GM18951 (cell line): ENCODE measurements around the gene SH3RF1.
"Not testable (repeated sequence)": the region's sequence is repeated elsewhere in the genome, so short reads cannot be mapped to it uniquely, and the experiment has no call there.

Experiments used
- POLR2A ChIP-seq: IDR thresholded peaks from 4 replicates; pipeline ENCODE4 v1.6.1; 2011; ENCODE audit warnings: mild to moderate bottlenecking; ENCODE audit not compliant: insufficient read length, insufficient read depth; ENCODE audit errors: extremely low read depth
- in situ Hi-C: fragments of 300-500 bp; cut with MboI; formaldehyde crosslinking; loops from one replicate; pipeline ENCODE4 v1.12.0; 2022; ENCODE audit warnings: low sequenced_read_pairs, mixed read lengths, inconsistent platforms; ENCODE audit not compliant: unreplicated experiment

Gene SH3RF1

DNA sequence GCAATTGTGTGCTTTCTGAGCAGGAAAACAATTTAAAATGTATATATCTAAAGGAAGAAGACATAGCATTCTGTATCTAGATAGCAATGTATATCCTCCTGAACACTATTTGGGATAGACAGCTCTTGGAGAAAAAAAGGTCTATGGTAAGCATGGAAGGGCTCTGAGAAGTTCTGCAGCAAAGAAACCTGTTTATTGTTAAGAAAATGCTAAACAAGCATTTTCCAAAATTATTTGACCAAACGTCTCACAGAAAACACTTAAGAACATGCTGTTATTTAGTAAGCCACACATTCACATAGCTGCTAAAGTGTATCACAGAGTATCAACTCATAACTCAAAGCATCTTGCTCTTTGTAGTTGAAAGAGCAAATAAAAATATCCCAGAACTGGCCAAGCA is 67.9 kb downstream of the SH3RF1 start:
- no peak for TF ChIP-seq POLR2A
- in situ Hi-C loops: no loop called here

DNA sequence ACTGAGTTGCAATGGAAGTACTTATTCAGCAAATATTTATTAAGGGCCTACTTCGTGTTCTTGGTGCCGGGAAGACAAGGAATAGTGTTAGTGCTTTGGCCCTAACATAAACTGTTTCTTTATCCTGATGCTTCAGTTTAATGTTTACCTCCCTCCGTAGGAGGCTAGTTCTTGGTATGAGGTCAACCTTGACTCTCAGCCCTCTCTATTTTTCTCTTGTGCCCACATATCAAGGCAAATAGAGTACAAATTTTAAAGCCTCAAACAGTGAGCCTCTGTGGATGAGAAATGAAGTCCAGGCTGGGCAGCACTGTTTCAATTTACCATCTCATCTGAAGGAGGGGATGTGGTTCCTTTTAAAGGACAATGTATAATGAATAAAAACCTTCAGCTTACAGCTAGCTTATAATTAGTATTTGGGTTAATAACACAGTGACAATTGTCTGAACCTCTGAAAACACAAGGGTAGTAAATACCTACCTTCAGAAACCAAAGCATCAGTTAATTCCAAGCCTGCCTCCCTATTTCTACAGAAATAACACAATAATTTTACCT is 68.5 kb downstream of the SH3RF1 start:
- in situ Hi-C loops: no loop called here
- TF ChIP-seq POLR2A: no peak

DNA sequence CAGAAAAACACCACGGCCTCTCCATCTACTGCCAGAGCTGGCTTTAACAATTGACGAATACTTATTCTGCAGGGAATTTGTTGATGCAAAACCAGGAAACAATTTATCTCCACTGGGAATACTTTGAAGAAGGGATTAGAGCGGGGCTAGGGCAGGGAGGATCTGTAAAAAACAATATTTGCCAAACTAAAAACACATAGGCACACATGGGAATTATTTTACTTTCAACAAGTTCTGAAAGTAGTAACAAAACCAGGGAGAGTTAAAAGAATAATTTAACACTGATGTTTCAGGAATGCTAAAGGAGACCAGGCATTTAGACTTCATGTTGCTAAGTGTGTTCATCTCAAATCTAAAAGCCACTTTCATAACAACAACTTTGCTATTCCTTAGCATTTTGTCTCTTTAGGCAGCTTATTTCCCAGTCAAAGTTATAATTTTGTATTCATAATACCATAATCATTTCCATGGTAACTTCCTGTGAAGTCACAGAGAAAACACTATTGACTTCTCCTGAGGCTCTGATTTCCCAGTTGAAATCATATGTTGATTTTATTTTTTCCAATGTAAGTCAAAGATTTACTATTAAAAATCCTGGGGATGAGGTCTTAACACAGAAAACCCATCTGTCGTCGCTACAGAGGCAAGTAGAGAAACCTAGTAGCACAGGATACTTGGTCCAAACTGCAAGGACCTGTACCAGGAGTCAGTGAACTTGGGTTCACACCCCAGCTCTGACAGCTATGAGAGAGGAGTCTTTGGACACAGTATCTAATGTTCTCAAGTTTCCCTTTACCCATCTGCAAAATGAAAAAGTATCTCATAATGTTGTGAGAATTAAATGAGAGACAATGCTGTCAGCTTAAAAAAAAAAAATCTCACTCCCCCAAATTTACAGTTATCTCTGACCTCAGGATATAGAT is 69.3 kb downstream of the SH3RF1 start:
- TF ChIP-seq POLR2A: no peak
- in situ Hi-C loops: no loop called here

DNA sequence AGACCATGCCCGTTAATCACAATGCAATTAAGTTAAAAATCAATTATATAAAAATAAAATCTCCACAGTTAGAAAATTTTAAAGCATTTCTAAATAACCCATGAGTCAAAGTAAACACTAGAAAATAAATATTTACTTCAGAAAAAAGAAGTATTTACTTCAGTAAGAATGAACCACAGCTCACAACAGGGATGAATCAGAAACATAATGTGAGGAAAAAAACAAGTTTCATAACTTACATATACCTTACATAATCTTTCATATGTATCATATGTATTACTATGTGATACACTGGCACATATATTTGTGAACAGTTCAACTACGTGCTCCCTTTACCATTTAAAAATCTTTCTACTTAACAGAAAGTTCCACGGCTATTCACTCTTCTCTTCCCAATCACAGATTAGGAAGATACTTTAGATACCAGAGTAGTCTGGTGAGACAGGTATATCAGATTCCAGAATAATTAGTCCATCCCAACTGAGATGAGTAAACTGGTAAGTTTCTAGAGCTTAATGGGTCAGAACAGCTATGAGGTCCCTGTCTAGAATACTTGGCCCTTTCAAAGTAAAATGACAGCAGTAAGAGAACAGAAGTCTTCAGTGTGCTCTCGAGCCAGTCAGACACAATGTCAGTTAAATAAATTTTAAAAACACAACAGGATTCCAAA is 70.3 kb downstream of the SH3RF1 start:
- TF ChIP-seq POLR2A: no peak
- in situ Hi-C loops: no loop called here

DNA sequence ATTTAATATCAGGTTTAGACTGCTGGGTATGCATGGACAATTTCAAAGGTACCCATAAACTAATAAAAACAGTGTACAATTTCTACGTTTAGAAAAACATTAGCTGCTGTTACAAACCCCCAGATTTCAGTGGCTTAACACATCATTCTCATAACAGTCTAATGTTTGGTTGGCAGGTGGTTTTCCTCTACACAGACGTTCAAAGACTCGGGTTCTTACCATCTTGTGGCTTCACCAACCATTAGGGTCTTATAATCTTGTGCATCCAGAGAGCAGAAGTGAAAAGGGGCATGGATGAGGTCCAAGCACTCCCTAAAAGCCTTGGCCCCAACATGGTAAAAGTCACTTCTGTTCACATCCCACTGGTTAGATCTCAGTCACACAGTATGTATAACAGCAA is 71.6 kb downstream of the SH3RF1 start:
- TF ChIP-seq POLR2A: no peak
- in situ Hi-C loops: no loop called here

DNA sequence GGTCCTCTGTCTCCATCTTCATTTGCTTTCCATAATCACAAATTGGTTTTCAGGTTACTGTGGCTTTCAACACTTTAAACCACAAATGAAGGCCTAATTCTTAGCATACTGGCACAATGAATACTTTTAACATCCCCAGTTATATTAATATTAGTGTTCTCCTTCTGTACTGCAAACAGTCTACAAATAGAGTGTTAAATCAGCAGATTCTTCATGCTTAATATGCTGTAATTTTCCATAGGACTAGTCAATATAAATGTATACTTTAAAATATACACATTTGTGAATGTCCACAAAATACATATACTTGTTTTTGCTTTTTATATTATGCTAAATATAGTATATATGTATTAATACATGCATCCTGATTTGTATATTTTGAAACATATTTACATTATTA is 72.6 kb downstream of the SH3RF1 start:
- TF ChIP-seq POLR2A: no peak

DNA sequence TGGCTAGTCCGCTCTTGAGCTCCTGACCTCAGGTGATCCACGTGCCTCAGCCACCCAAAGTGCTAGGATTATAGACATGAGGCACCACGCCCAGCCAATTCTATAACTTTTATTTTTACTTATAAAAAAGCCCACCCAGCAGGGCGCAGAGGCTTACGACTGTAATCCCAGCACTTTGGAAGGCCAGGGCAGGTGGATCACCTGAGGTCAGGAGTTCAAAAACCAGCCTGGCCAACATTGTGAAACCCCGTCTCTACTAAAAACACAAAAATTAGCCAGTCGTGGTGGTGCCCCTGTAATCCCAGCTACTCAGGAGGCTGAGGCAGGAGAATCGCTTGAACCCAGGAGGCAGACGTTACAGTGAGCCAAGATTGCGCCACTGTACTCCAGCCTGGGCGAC is 73.5 kb downstream of the SH3RF1 start:
- in situ Hi-C loops: not testable (repeated sequence)

More for the DNA sequence above, 72.6 kb downstream of the SH3RF1 start:
- in situ Hi-C loops: no loop called here

DNA sequence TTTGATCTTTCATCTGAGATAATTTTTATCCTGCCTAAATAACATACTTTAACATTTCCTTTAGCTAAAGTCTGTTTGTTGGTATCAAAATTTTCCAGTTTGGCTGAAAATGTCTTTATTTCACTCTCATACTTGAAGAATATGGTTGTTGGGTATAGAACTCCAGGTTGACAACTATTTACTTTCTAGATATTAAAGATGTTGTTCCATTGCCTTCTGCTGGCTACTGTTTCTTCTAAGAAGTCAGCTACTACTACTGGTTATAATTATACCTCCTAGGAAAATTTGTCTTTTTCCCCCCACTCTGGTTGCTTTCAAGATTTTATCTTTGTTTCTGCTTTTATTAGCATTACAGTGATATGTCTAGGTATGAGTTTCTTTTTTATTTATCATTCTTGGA is 75.7 kb downstream of the SH3RF1 start:
- TF ChIP-seq POLR2A: no peak
- in situ Hi-C loops: no loop called here

DNA sequence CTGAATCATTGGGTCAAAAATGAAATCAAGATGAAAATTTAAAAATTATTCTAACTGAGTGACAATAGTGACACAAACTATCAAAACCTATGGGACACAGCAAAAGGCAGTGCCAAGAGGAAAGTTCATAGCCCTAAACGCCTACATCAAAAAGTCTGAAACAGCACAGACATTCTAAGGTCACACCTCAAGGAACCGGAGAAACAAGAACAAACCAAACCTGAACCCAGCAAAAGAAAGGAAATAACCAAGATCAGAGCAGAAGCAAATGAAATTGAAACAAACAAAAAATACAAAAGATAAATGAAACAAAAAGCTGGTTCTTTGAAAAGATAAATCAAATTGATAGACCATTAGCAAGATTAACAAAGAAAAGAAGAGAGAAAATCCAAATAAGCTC is 80.8 kb downstream of the SH3RF1 start:
- in situ Hi-C loops: not testable (repeated sequence)

DNA sequence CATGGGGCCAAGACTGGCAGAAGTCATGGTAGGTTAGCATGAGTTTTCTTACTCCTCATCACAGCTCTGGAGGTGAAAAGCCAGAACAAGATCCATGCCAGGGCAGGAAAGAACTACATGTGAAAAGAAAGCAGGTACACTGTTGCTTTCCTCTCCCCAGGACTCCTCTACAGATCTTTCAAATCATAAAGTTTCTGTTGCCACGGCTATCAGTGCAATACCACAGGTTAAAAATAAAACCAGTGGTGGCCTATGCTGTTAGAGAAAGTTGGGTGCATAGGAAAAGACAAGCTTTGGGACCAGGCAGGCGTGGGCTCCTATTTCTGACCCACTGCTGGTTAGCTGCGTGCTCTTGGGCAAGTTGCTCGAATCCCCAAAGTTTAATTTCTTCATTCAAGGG is 81.4 kb downstream of the SH3RF1 start:
- no peak for TF ChIP-seq POLR2A
- in situ Hi-C loops: no loop called here

DNA sequence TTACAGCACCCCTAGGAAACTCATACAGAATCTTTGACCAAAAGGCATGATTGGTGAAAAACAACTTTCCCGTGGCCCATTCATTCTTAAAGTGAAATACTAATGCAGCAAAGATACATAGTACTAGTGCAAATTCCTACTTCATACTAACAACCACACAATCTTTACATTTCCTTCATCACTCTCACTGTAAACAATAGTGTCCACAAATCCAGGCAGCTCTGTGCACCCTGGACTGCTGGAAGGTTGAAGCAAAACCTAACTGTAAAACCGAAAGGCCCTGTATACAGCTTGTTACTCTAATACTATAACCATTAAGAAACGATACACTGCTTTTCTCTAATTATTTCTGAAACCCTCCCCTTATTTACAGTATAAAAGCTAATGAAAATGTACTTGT is 82.6 kb downstream of the SH3RF1 start:
- in situ Hi-C loops: no loop called here
- no peak for TF ChIP-seq POLR2A

DNA sequence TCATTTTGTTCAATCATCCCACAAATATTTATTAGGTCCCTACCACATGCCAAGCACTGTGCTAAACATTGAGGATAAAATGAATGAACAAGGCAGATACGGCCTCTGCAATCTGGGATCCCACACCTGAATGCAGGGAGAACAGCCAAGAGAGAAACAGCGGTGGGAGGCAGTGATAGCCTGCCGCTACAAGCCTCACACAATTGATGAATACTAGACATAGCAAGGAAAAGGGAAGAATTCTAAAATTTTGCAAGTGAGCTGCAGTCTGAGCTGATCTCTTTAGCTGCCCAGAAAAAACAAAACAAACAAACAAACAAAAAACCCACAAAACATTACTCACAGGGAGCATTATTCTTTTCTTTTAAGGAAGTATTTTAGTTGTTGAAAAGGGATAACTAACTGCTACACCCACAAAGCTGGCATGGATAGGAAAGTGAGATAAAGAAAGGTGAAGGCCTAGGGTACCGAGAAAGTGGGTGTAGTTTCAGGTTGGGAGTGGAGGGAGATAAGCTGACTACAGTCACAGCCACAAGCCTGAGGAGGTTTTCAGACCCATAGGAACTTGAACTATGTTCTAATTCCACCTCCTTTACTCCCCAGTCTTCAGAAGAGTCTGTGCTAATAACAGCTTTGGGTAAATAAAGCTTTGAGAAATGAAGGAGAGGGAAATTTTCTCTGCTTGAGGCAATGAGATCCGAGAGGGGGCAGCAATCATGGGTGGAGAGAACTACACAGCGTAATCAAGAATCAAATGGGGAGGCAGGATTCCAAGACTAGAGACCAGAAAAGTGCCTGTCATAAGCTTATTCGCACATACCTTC is 85.4 kb downstream of the SH3RF1 start:
- no peak for TF ChIP-seq POLR2A
- in situ Hi-C loops: no loop called here

DNA sequence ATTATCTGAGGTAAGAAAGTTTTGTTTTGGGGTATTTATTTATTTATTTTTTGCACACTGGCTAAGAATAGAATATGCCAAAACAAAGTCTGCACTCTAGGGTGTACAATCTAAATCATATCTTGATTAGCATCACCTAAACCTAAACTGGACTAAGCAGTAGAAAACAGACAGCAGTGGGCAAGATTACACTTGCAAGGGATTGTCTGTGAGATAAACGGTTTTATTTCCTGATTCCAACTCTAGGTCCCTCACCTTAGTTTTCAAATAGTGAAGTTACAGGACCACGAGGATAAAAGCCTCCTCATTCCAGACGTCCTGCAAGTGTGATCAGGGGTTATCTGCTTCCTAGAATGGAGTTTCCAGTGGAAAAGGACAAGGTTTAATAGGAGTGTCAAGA is 86.1 kb downstream of the SH3RF1 start:
- in situ Hi-C loops: no loop called here
- no peak for TF ChIP-seq POLR2A

DNA sequence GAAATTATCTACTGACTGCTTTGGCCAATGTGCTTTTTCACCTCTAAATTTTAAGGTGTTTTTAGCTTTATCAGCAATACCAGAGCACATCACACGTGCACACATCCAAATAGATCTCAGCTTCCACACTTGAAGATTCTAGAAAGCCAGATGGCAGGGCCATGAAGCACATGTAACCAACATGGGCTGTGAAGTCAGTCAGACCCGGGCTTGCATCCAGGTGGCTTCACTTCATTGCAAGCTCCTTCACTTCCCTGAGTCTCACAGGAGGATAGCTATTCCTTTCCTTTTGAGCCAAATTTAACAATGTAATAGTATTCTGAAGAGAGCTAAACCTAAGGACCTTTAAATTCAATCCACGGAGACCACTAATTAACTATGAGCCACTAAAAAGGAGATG is 86.5 kb downstream of the SH3RF1 start:
- in situ Hi-C loops: no loop called here

More for the DNA sequence above, 86.5 kb downstream of the SH3RF1 start:
- no peak for TF ChIP-seq POLR2A
